ENCODE measurements around the gene VEZF1.

VEZF1 gene

DNA sequence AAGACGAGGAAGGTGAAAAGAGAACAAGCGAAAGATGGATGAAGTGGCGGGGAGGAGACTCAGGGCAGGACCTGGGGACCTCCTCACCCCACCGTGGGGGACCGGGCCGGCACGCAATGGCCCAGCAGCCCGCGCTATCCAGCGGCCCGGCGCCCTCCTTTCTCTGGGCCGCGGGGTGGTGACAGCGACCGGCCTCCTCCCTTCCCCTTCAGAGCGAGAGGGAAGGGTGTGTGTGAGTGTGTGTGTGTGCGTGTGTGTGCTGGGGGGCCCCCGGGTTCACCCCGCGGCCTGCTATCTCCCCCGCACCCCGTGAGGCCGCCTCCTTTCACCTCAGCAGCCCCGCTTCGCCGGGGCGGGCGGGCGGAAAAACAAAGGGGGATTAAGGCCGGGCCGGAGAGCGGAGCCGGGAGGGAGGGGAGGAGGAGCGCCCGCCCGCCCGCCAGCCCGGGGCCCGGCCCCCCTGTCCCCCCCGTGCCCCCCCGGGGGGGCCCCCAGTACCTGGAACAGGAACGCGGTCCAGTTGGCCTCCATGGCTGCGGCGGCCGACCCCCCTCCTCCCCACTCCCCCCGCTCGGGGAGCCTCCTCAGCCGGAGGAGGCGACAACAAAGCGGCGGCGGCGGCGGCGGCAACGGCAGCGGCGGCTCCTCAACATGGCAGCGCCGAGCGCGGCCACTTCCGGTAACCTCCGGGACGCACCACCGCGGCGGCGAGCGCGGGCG is at the start of gene VEZF1:
VEZF1 (minus strand) TSS at position 674 of the 720 bp plus-strand sequence; CDS start at position 531, 143 bp downstream.
- peak; percentile 70 for DNase-seq (ENCODE audit: insufficient read length, low spot score)
- peak; percentile 80 for FAIRE-seq

DNA sequence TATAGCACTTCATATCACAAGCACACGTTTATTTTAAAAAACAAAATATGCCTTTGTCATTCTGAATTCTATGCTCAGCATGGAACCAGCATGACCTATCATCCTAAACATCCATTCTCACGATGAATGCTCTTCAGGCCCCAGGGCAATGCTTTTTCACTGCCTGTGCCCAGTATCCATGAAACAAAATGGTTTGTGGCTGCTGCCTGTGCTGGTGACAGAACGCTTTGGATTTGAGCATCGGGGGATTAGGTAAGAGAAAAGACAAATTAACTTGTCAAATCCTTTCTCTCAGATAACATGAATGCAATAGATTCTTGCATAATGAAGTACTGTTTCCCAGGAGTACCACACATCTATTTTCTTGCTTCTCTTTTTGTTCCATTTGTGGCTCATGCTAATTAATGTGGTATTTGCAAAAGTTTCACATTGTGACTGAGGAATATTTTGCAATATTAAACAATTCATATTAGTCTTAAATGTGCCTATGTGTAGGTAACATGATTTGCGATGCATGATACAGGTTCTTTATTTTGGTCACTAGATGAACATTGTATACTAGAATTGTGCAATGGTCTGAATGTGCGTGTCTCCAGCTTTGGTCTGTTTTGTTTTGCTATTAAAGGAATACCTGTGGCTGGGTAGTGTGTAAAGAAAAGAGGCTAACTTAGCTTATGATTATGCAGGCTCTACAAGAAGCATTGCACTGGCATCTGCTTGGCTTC is 44.8 kb upstream of the VEZF1 start:
- peak; percentile 62 for FAIRE-seq

DNA sequence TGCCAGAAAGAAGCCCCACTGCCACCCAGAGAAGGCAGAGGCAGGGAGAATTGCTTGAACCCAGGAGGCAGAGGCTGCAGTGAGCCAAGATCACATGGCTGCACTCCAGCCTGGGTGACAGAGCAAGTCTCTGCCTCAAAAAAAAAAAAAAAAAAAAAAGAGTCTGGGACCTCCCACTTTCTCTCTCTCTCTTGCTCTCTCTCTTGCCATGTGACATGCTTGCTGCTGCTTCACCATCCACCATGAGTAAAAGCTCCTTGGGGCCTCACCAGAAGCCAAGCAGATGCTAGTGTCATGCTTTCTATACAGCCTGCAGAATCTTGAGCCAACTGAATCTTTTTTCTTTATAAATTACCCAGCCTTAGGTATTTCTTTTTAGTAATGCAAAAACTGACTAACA is 40.5 kb upstream of the VEZF1 start:
- FAIRE-seq (no peak), DNase-seq (ENCODE audit: insufficient read length, low spot score) (no peak)

More for the DNA sequence above, 44.8 kb upstream of the VEZF1 start:
- DNase-seq (ENCODE audit: insufficient read length, low spot score): no peak

DNA sequence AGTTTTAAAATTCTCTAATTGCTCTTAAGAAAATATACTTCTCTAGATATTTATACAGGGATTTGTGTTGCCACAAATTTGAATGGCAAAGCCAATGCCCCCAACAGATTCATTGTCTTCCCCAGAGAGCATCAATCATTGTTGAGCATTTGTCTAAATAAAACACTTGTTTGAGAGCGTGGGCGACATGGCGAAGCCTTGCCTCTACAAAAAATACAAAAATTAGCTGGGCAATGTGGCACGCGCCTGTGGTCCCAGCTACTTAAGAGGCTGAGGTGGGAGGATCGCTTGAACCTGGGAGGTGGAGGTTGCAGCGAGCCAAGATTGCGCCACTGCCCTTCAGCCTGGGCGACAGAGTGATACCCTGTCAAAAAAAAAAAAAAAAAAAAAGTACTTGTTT is 32.3 kb upstream of the VEZF1 start:
- no peak for DNase-seq (ENCODE audit: insufficient read length, low spot score)
- no peak for FAIRE-seq

- no peak for DNase-seq (ENCODE audit: insufficient read length, low spot score)
- FAIRE-seq: no peak
These were observed 31.5 kb upstream of the VEZF1 start for GRCh38 chr17:58019521-58019920.

DNA sequence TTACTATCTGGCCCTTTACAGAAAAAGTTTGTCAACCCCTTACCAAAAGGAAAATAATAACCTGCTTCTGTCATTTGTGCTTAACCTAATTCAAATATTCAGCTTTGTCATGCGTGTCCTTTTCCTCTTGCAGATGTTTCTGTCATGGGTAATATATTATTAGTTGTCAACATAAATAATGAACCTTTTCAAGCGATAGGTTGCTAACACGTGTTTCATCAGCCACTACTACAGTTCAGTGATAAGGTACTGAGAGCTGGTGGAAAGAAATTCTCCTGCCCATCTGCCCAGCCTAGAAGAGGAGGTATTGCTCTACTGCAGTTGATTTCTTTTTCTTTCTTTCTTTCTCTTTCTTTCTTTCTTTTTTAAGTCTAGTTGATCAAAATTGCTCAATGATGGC is 31.0 kb upstream of the VEZF1 start:
- FAIRE-seq (no peak), DNase-seq (ENCODE audit: insufficient read length, low spot score) (no peak)

GRCh38 chr17:58010067-58010799 is 22.2 kb upstream of the VEZF1 start:
- FAIRE-seq (no peak), DNase-seq (ENCODE audit: insufficient read length, low spot score) (no peak)

DNA sequence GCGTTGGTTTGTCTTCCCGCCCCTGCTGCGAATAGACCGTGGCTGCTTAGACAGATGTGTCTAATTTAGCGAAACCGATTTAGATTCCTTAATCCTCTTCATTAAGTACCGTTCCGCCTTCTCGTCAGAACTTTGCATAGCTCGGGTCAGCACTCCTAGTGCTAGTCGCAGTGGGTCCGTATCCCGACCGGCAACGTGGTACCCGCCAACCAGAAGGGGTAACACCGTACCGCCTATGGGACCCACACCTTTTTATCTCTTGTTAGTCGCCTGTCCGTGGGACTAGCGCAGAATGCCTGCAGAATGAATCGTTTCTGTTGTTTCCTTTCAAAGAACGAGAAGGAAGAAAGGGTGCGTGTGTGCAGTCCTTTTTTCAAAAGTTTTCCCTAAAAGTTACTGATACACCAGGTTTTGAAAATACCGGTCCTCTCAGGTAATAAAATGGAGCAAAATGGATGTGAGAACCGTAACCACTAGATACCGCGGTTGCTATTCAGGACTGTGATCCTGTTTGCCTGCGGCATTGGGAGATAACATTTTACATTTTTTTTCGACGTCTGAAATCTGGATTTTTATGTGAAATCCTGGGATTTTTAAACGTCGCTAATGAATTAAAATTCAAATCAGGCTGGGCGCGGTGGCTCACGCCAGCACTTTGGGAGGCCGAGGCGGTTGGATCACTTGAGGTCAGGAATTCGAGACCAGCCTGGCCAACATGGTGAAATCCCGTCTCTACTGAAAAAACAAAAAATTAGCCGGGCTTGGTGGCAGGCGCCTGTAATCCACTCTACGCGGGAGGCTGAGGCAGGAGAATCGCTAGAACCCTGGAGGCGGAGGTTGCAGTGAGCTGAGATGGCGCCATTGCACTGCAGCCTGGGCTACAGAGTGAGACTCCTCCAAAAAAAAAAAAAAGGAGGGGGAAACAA is 20.0 kb upstream of the VEZF1 start:
- FAIRE-seq: no peak

GRCh38 chr17:58006924-58007780 is 19.1 kb upstream of the VEZF1 start, which contains the start of gene SRSF1:
Gene SRSF1 (minus strand): TSS chr17:58007246. CDS start chr17:58007137, 109 bp downstream.
- DNase-seq (ENCODE audit: insufficient read length, low spot score) (peak; percentile 99), FAIRE-seq (peak; percentile 98)

More for the DNA sequence above, 20.0 kb upstream of the VEZF1 start:
- no peak for DNase-seq (ENCODE audit: insufficient read length, low spot score)

DNA sequence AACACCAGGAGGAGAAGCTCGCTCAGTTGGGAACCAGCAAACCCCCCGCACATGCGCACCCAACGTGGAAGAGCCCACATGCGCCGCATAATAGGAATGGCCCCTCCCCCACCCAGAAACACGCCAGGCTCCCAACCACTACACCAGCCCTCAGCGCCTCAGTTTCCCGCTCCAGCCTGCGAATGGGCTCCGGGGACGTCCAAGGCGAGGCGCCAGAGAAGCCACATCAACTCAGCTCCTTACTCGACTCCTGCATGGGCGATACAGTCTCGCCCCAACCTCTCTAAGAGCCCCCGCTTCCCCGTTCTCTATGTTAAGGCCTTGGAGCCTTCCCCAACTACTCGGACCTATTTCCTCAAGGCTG is 18.5 kb upstream of the VEZF1 start:
- FAIRE-seq: no peak

GRCh38 chr17:58005728-58006559 is 17.9 kb upstream of the VEZF1 start:
- DNase-seq (ENCODE audit: insufficient read length, low spot score): no peak
- peak; percentile 23 for FAIRE-seq

More for the DNA sequence above, 18.5 kb upstream of the VEZF1 start:
- peak; percentile 66 for DNase-seq (ENCODE audit: insufficient read length, low spot score)

- DNase-seq (ENCODE audit: insufficient read length, low spot score) (no peak), FAIRE-seq (no peak)
These were observed 17.1 kb upstream of the VEZF1 start for GRCh38 chr17:58005031-58005727.

GRCh38 chr17:58004060-58004459 is 16.0 kb upstream of the VEZF1 start:
- DNase-seq (ENCODE audit: insufficient read length, low spot score): no peak
- no peak for FAIRE-seq

DNA sequence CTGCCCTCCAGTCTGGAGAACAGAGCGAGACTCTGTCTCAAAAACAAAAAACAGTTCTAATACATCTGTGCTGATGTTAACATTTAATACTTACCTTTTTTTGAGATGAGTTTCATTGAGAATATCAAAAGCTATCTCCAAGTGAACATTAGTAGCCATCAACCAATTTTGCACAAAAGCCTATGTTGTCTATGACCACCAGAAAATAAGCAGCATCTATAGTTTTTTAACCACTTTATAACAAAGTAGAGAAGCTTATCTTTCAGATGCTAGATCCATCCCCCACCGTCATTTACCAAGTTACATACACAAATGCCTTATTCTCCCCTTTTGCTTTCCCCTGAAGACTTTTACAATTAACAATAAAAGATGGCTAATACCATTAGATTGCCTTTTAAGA is 14.9 kb upstream of the VEZF1 start:
- DNase-seq (ENCODE audit: insufficient read length, low spot score): no peak
- FAIRE-seq: no peak

GRCh38 chr17:58002154-58002948 is 14.3 kb upstream of the VEZF1 start:
- no peak for FAIRE-seq
- no peak for DNase-seq (ENCODE audit: insufficient read length, low spot score)

GRCh38 chr17:58001461-58002124 is 13.5 kb upstream of the VEZF1 start:
- no peak for FAIRE-seq
- no peak for DNase-seq (ENCODE audit: insufficient read length, low spot score)

All from HTR-8/SVneo (cell line).